Heart right ventricle (tissue), 16 donors: ENCODE measurements around the gene PNMA8B. TPM values are rescaled to one million over a fixed set of nuclear protein-coding genes. Genes with fewer than 3 reads are reported as not detected.
"Not testable (repeated sequence)": the region's sequence is repeated elsewhere in the genome, so short reads cannot be mapped to it uniquely, and the experiment has no call there.

Experiments used
- ATAC-seq, 8 donors: fragments of 200-7000 bp; cut with Tn5 transposase; one replicate each; pipeline ENCODE4 v1.9.1; 2020; ENCODE audit warnings: mild to moderate bottlenecking in 8 of 8, moderate library complexity in 8 of 8, moderate number of reproducible peaks in 1 of 8
- DNase-seq, 2 donors: peaks; one replicate each; pipeline ENCODE4 v3.0.0-alpha.2; 2020
- H3K27ac ChIP-seq, 10 donors: fragments of 200-600 bp; sonication (generic) in 2 of 10; one replicate each; pipeline versions ENCODE4 v1.5.0 to v1.8.0; 2020 to 2022; ENCODE audit warnings: mild to moderate bottlenecking in 3 of 10
- H3K27me3 ChIP-seq, 7 donors: fragments of 200-600 bp; one replicate each; pipeline ENCODE4 v1.8.0; 2021 to 2022; ENCODE audit warnings: mild to moderate bottlenecking in 2 of 7
- H3K36me3 ChIP-seq, 9 donors: fragments of 200-600 bp; sonication (generic) in 1 of 9; one replicate each; pipeline versions ENCODE4 v1.5.0 to v1.8.0; 2020 to 2022; ENCODE audit warnings: mild to moderate bottlenecking in 2 of 9
- H3K4me1 ChIP-seq, 9 donors: fragments of 200-600 bp; sonication (generic) in 1 of 9; one replicate each; pipeline versions ENCODE4 v1.5.0 to v1.8.0; 2020 to 2022; ENCODE audit warnings: mild to moderate bottlenecking in 4 of 9
- H3K4me3 ChIP-seq, 10 donors: fragments of 200-600 bp; sonication (generic) in 2 of 10; one replicate each; pipeline versions ENCODE4 v1.5.0 to v1.8.0; 2020 to 2022; ENCODE audit warnings: mild to moderate bottlenecking in 7 of 10, moderate library complexity in 2 of 10
- H3K9me3 ChIP-seq, 11 donors: fragments of 200-600 bp in 10 of 11; sonication (generic) in 2 of 11; one replicate each; pipeline versions ENCODE4 v1.5.0 to v1.8.0; 2013 to 2022; ENCODE audit warnings: mild to moderate bottlenecking in 2 of 11, control low read depth in 1 of 11, moderate library complexity in 1 of 11
- WGBS, 2 donors: extraction: QIAGEN DNeasy Blood & Tissue Kit; methylation state at CpG; one replicate each; pipeline ENCODE4 v1.1.7; 2013; ENCODE audit warnings: inconsistent platforms in 1 of 2; 5-methylcytosine and 5-hydroxymethylcytosine counted together
- intact Hi-C, 10 donors: fragments of 100-400 bp; cut with DNase I; formaldehyde crosslinking; loops; one replicate each; pipeline versions ENCODE4 v1.11.1 to v1.14.2; 2022
- polyA plus RNA-seq, 2 donors: library from polyadenylated mRNA; stranded (reverse); fragments of 200-250 nt; gene quantifications; one replicate each; pipeline ENCODE4 v1.2.3, GENCODE V29; 2013
- total RNA-seq, 10 donors: library from RNA; stranded (reverse); fragmentation: NEBNext Ultra II Directional in 3 of 10; extraction: Animal tissue kit (Norgen Biotek cat#: 25700) in 3 of 10; gene quantifications; one replicate each; pipeline versions ENCODE4 v1.2.1 to v1.2.4, GENCODE V29; 2021 to 2023
- TF ChIP-seq, protein P1 (sequence below), 9 donors: fragments of 200-600 bp; sonication (generic) in 2 of 9; IDR thresholded peaks; one replicate each; pipeline versions ENCODE4 v1.5.0 to v1.8.0; 2021 to 2022; ENCODE audit warnings: antibody characterized with exemption in 9 of 9, mild to moderate bottlenecking in 5 of 9, moderate library complexity in 1 of 9
- donor health status: Arrhythmogenic right ventricular cardiomyopathy.
- donor health status: ischemic (EF 13 %, LVEDD 7.1; RV severe dilation, severe dysfunction).
- donor health status: healthy with polysubstance abuse.
- donor health status: DM: no; HTN: yes; CAD: no.
- donor health status: DM: no; HTN: no; CAD: no.
- donor health status: ischemic (EF 25% LVEDD 6.9; RV normal size, moderate dysfunction).
- donor health status: ischemic (EF 25% LVEDD 5.7; RV mildly dilated, moderate dysfunction).
- donor health status: healthy.
- donor health status: DM: yes; HTN: yes; CAD: no.
- donor health status: Ischemic cardiomyopathy.
- donor health status: ischemic (EF 35%, LVEDD 5.7; RV mildly dilated, moderate dysfunction).
- donor health status: nonischemic (EF 11% LVEDD 7.7; RV severe dilation, severe dysfunction).
- donor health status: DM: yes; HTN: yes; CAD: no.
- donor health status: PGD.
- donor health status: ischemic (EF 29% LVEDD 5.4; RV normal size, mild dysfunction).
- donor health status: nonischemic (EF 23%, LVEDD 6.1; RV moderate dilation, normal function).

Gene PNMA8B
- total and polyA plus RNA-seq, 12 donors = 0.37 to 0.95 (median 0.65) TPM

DNA sequence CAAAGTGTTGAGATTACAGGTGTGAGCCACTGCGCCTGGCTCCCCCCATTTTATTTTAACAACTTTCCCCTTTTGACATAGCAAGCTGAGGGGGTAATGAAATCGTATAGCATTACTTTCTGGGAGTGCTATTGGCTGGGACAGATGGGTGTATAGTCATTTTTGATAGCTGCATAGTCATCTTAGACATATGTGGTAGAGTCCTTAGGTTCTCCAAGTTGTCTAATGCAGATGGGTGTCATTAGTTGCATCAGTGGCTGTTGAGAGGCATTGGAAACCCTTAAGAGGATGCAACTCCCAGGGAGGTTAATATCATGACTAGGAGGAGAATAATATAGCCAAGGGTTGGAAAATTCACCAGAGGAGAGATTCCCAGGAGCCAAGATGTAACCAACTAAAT lies 28.6 kb upstream of the PNMA8B start:
- DNase-seq = no peak
- TF ChIP-seq, protein P1, sequence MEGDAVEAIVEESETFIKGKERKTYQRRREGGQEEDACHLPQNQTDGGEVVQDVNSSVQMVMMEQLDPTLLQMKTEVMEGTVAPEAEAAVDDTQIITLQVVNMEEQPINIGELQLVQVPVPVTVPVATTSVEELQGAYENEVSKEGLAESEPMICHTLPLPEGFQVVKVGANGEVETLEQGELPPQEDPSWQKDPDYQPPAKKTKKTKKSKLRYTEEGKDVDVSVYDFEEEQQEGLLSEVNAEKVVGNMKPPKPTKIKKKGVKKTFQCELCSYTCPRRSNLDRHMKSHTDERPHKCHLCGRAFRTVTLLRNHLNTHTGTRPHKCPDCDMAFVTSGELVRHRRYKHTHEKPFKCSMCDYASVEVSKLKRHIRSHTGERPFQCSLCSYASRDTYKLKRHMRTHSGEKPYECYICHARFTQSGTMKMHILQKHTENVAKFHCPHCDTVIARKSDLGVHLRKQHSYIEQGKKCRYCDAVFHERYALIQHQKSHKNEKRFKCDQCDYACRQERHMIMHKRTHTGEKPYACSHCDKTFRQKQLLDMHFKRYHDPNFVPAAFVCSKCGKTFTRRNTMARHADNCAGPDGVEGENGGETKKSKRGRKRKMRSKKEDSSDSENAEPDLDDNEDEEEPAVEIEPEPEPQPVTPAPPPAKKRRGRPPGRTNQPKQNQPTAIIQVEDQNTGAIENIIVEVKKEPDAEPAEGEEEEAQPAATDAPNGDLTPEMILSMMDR (IDR thresholded peaks at IDR 0.05) = no peak
- no peak overlapping the region for H3K4me3 ChIP-seq
- ATAC-seq = no peak
- H3K9me3 ChIP-seq = peaks cover 0 to 12% (median 0%) of the 10 kb centered on the region in 11 donors
- H3K27ac ChIP-seq = no peak overlapping the region
- H3K4me1 ChIP-seq = peaks cover 0 to 6% (median under 1%) of the 10 kb centered on the region in 9 donors
- WGBS, 2 donors = 85 to 93% methylated on average over 2 of the region's 2 CpGs
- H3K36me3 ChIP-seq = no peaks in the 10 kb centered on the region
- H3K27me3 ChIP-seq = peaks cover 0 to 5% (median 0%) of the 10 kb centered on the region in 7 donors
- intact Hi-C loops = loop anchor here in 2 of 10 donors (10.0 kb wide), 1 partner anchor 140 kb away; the partner anchor contains the start of gene DACT3 (in 2 of the 2)

DNA sequence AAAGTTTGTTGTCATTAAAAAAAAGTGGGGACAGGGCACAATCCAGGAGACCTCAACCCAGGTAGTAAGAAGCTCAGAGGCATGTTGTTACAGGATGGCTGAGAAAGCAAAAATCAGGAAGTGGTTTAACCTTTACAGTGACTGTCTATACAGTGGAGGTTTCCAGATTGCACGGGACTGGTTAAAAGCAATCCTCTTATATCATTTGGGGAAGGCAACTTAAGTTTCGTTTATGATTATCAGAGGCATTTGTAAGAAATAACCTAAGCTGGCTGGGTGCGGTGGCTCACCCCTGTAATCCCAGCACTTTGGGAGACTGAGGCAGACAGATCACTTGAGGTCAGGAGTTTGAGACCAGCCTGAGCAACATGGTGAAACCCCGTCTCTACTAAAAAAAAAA lies 27.3 kb upstream of the PNMA8B start:
- not testable (repeated sequence) for DNase-seq, H3K36me3 ChIP-seq, H3K27ac ChIP-seq, H3K4me3 ChIP-seq, H3K27me3 ChIP-seq, H3K4me1 ChIP-seq, ATAC-seq
- 79 to 87% methylated on average over 4 of the region's 4 CpGs for WGBS, 2 donors
- intact Hi-C loops = loop anchor here in 2 of 10 donors (10.0 kb wide), 1 partner anchor 142 kb away; the partner anchor contains the start of gene DACT3 (in 2 of the 2)
- H3K9me3 ChIP-seq = peaks cover 0 to 12% (median 0%) of the 10 kb centered on the region in 11 donors

DNA sequence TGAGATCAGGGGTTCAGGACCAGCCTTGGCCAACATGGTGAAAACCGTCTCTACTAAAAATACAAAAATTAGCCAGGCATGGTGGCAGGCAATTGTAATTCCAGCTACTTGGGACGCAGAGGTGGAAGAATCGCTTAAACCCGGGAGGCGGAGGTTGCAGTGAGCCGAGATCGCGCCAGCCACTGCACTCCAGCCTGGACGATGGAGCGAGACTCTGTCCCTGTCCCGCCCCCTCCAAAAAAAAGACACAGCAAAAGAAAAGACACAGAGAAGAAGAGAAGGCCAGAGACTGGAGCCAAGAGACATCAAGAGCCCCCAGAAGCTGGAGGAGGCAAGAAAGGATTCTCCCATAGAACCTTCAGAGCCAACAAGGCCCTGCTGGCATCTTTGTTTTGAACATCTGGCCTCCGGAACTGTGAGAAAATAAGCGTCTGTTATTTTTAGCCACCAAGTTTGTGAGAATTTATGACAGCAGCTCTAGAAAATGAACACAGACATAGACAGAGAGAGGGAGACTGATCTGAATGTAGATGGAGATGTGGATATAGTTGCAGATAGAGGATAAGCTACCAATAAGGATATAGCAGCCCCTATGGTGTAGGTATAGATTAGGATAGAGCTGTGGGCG lies 25.7 kb upstream of the PNMA8B start:
- no peak for ATAC-seq
- Histone ChIP-seq H3K4me1 (peaks cover 0 to 4% (median 0%) of the 10 kb centered on the region in 9 donors), H3K36me3 (no peaks in the 10 kb centered on the region), H3K9me3 (peaks cover 0 to 12% (median 0%) of the 10 kb centered on the region in 11 donors), H3K27me3 (no peaks in the 10 kb centered on the region), H3K27ac (no peak overlapping the region), H3K4me3 (no peak overlapping the region)
- intact Hi-C loops = loop anchor here in 2 of 10 donors (10.0 kb wide), 1 partner anchor 143 kb away; the partner anchor contains the start of gene DACT3 (in 2 of the 2)
- no peak for DNase-seq
- 89 to 90% methylated on average over 14 of the region's 14 CpGs for WGBS, 2 donors
- TF ChIP-seq, protein P1 (IDR thresholded peaks at IDR 0.05) = no peak

DNA sequence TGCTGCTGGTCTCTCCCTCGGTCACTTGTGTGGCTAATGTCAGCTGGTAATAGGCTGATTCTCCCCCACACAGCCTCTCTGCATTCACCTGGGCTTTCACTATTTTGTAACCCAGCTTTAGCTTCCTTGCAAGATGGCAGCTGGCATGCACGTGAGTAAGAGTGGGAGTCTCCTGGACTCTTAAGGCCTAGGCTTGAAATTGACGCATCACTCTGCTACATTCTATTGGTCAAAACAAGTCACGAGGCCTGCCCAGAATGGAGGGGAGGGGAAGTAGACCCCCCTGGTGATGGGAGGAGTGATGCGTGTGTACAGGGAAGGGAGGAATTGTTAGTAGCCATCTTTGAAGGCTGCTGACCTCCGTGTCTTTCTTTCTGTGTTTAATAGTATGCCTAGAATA lies 24.9 kb upstream of the PNMA8B start:
- Histone ChIP-seq H3K36me3 (no peaks in the 10 kb centered on the region), H3K27me3 (no peaks in the 10 kb centered on the region), H3K4me1 (peaks cover 0 to 4% (median 0%) of the 10 kb centered on the region in 9 donors), H3K27ac (no peak overlapping the region), H3K4me3 (no peak overlapping the region), H3K9me3 (peaks cover 0 to 12% (median 0%) of the 10 kb centered on the region in 11 donors)
- 84 to 92% methylated on average over 6 of the region's 6 CpGs for WGBS, 2 donors
- intact Hi-C loops = loop anchor here in 2 of 10 donors (10.0 kb wide), 1 partner anchor 144 kb away; the partner anchor contains the start of gene DACT3 (in 2 of the 2)
- ATAC-seq (no peak), DNase-seq (no peak)
- TF ChIP-seq, protein P1 (IDR thresholded peaks at IDR 0.05) = no peak

DNA sequence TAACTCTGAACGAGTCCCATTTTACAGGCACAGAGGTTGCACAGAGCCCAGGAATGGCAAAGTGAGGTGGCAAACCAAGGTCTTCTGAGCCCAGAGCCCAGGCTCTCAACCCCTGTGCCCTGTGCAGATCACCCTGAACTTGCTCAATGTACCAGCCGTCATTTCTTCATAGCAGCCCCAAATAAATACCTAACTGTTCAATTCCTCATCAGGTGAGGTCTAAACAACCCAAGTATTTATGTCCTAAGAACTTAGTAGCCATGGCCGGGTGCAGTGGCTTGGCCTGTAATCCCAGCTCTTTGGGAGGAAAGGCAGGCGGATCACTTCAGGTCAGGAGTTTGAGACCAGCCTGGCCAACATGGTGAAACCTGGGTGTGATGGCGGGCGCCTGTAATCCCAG lies 21.8 kb upstream of the PNMA8B start:
- no peak for DNase-seq
- intact Hi-C loops = loop anchor here in 5 of 10 donors (10.0 kb wide), 3 partner anchors 123 to 243 kb away; no protein-coding TSS in a partner anchor
- Histone ChIP-seq H3K27me3 (peaks cover 0 to 16% (median 5%) of the 10 kb centered on the region in 7 donors), H3K27ac (no peak overlapping the region), H3K36me3 (no peaks in the 10 kb centered on the region), H3K4me3 (no peak overlapping the region), H3K9me3 (no peaks in the 10 kb centered on the region), H3K4me1 (peaks cover 0 to 8% (median 0%) of the 10 kb centered on the region in 9 donors)
- 96% methylated on average over 6 of the region's 6 CpGs for WGBS, 2 donors
- TF ChIP-seq, protein P1 (IDR thresholded peaks at IDR 0.05) = no peak
- no peak for ATAC-seq
